ENCODE data around the gene DNASE1L3. TPM values are rescaled to one million over a fixed set of nuclear protein-coding genes. Genes with fewer than 3 reads are reported as not detected.

The DNASE1L3 gene
- total RNA-seq, 5 donors from 2014 or later (not counting 1 experiment from before 2014, with no cell fraction given): 0.30 to 0.73 (median 0.45) TPM; not detected in 1

DNA sequence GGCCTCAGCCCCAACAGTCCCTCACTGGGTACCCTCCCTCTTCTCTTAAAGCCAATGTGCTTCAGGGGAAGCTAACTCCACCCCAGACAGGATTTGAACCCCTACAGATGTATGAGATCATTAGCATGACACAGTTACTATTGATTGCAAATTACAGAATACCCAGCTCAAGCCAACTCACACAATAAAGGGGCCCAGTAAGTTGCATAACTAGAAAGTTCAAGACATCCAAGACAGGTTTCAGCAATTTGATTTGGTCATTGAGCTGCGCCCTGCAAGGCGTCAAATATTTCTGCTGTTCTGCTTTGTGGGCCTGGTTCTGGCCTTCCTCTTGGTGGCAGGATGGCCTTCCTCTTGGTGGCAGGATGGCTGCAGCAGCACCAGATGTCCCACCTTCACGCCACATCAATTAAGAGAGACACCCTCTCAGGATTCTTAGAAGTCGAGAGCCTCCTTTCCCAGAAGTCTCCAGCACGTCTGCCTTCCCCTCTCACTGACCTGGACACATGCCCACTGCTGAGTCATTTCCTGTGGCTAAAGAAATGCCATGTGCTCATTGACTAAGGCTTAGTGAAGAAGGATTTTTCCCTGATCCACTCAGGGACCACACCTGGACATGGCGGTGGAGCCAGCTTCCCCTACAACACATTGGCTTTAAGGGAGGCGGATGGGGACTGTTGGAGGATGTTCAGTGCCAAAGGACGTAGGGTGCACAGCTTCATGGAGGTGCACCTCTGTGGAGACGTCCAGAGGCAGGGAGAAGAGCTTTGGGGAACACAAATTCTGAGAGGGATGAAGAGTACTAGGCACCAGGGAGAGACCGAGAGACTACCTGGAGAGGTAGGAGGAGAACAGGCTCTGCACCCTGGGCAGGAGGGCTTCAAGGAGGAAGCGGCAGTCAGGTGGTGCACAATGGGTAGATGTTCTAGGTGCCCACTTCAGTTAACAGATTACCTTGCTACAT lies 49.1 kb downstream of the DNASE1L3 start:
- H3K36me3 Mint-ChIP-seq: peaks cover 57% of the 10 kb centered on the region
- no peak for ATAC-seq (replicated peaks in 1 of 4)

DNA sequence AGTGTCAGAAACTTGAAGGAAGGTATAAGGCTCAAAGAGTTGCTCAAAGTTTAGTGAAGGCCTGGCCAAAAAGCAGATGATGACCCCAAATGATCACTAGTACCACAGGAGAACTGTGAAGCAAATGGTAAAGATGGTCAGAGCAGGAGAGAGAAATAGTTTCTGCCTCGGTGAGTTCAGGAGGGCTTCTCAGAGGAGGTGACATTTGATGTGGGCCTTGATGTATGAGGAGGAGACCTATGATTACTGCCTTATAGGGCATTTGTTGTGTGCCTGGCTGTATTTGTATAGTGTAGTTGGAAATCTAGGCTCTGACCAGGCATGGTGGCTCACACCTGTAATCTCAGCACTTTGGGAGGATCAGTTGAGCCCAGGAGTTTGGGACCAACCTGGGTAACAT lies 50.4 kb downstream of the DNASE1L3 start:
- ChIA-PET POLR2A (no interaction called here), CTCF (no interaction called here)
- DNase-seq (no peak), ATAC-seq (replicated peaks in 1 of 4) (no peak)
- Mint-ChIP-seq H3K4me1 (no peaks in the 10 kb centered on the region), H3K36me3 (peaks cover 63% of the 10 kb centered on the region), H3K27me3 (no peaks in the 10 kb centered on the region), H3K27ac (no peak overlapping the region), H3K4me3 (no peak overlapping the region), H3K9me3 (no peaks in the 10 kb centered on the region)
- Histone ChIP-seq H3K27me3 (replicated peaks in 1 of 2; ENCODE audit: control insufficient read depth in 2 of 2, extremely low read depth in 1 of 2, insufficient read depth in 2 of 2, low read length in 1 of 2) (no peaks in the 10 kb centered on the region), H3K36me3 (ENCODE audit: control insufficient read depth in 2 of 2, extremely low read depth in 1 of 2, insufficient read depth in 1 of 2, low read length in 1 of 2) (peaks cover 16 to 56% of the 10 kb centered on the region in 2 donors), H3K9me3 (no peaks in the 10 kb centered on the region), H3K27ac (ENCODE audit: low read length) (no peak overlapping the region), H3K4me3 (ENCODE audit: control insufficient read depth in 1 of 2, extremely low read depth in 1 of 2, low read length in 1 of 2) (no peak overlapping the region), H3K4me1 (ENCODE audit: control insufficient read depth in 1 of 2, extremely low read depth in 1 of 2, insufficient read depth in 2 of 2, low read length in 2 of 2) (no peaks in the 10 kb centered on the region)
- 100% methylated on average over 1 of the region's 1 CpG for WGBS (ENCODE audit: insufficient coverage)

More for the DNA sequence above, 49.1 kb downstream of the DNASE1L3 start:
- Histone ChIP-seq H3K36me3 (ENCODE audit: control insufficient read depth in 2 of 2, extremely low read depth in 1 of 2, insufficient read depth in 1 of 2, low read length in 1 of 2) (peaks cover 11 to 46% of the 10 kb centered on the region in 2 donors), H3K27me3 (replicated peaks in 1 of 2; ENCODE audit: control insufficient read depth in 2 of 2, extremely low read depth in 1 of 2, insufficient read depth in 2 of 2, low read length in 1 of 2) (no peaks in the 10 kb centered on the region), H3K27ac (ENCODE audit: low read length) (no peak overlapping the region), H3K4me1 (ENCODE audit: control insufficient read depth in 1 of 2, extremely low read depth in 1 of 2, insufficient read depth in 2 of 2, low read length in 2 of 2) (no peaks in the 10 kb centered on the region), H3K4me3 (ENCODE audit: control insufficient read depth in 1 of 2, extremely low read depth in 1 of 2, low read length in 1 of 2) (no peak overlapping the region), H3K9me3 (no peaks in the 10 kb centered on the region)
- no peak for DNase-seq
- Mint-ChIP-seq H3K9me3 (no peaks in the 10 kb centered on the region), H3K27ac (no peak overlapping the region), H3K4me1 (no peaks in the 10 kb centered on the region), H3K27me3 (no peaks in the 10 kb centered on the region), H3K4me3 (no peak overlapping the region)
- POLR2A ChIA-PET: no interaction called here
- WGBS (ENCODE audit: insufficient coverage): 94% methylated on average over 6 of the region's 11 CpGs
- CTCF ChIA-PET: no interaction called here

DNA sequence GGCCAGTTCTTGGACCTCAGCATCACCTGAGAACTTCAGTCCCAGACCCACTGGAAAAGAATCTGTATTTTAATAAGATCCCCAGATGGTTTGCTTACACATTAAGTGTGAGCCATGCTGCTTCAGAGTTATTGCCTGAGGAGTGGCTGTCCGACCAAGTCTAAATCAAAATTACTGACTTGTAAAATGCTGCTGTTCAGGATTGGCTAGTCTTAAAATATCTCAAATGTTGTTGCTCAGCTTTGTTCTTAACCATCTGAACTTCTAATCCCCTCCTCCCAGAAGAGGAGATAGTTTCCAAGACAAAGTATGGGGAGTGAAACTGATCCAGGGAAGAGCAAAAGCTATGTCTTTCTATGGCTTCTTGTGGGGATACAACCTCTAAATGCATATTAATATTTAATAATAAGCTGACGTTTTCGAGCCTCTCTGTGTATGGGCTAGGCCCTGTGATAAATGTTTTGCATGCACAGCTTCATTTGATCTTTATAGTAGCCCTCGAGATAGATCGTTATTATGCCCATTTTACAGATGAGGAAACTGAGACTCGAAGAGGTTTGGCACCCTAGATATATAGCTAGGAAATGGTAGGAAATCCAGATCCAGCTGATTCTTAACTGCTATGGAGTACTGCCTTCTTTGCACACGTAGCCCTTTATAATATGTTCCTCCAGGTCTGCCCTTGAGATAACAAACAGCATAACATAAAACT lies 52.2 kb downstream of the DNASE1L3 start:
- Histone ChIP-seq H3K36me3 (ENCODE audit: control insufficient read depth in 2 of 2, extremely low read depth in 1 of 2, insufficient read depth in 1 of 2, low read length in 1 of 2) (peaks cover 11 to 55% of the 10 kb centered on the region in 2 donors), H3K4me3 (ENCODE audit: control insufficient read depth in 1 of 2, extremely low read depth in 1 of 2, low read length in 1 of 2) (no peak overlapping the region), H3K9me3 (no peaks in the 10 kb centered on the region), H3K27me3 (replicated peaks in 1 of 2; ENCODE audit: control insufficient read depth in 2 of 2, extremely low read depth in 1 of 2, insufficient read depth in 2 of 2, low read length in 1 of 2) (no peaks in the 10 kb centered on the region), H3K27ac (ENCODE audit: low read length) (no peak overlapping the region), H3K4me1 (ENCODE audit: control insufficient read depth in 1 of 2, extremely low read depth in 1 of 2, insufficient read depth in 2 of 2, low read length in 2 of 2) (no peaks in the 10 kb centered on the region)
- ATAC-seq (replicated peaks in 1 of 4) (no peak), DNase-seq (no peak)
- H3K36me3 Mint-ChIP-seq: peaks cover 63% of the 10 kb centered on the region
- H3K27ac Mint-ChIP-seq: no peak overlapping the region
- CTCF ChIA-PET: interaction anchor here in 1 of 2 donors (0.6 kb wide), 1 partner anchor 155 kb away, joined by 3 read pairs; no protein-coding TSS in a partner anchor
- H3K9me3 Mint-ChIP-seq: no peaks in the 10 kb centered on the region
- WGBS (ENCODE audit: insufficient coverage): 100% methylated on average over 1 of the region's 7 CpGs
- no peaks in the 10 kb centered on the region for H3K4me1 Mint-ChIP-seq
- H3K27me3 Mint-ChIP-seq: no peaks in the 10 kb centered on the region
- no peak overlapping the region for H3K4me3 Mint-ChIP-seq
- POLR2A ChIA-PET: no interaction called here

DNA sequence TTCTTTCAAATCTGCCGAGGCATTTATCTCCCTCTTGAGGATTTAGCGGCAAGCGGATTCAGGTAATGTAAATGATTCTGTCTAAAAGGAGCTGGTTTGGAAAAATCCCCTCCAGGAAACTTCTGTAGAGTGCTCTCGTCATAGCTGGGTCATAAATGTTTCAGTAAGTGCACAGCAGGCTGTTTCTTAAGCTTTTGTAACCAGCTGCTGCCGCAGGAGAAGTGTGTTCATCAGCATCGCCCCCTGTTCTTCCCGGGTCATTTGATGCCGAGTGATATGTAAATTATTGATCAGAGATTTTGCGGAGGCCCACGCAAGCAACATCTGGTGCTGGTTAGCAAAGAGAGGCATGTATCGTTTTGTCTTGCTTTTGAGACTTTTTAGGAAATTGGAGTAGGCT lies 53.1 kb downstream of the DNASE1L3 start:
- no peak overlapping the region for H3K4me3 ChIP-seq (ENCODE audit: control insufficient read depth in 1 of 2, extremely low read depth in 1 of 2, low read length in 1 of 2)
- Mint-ChIP-seq H3K4me1 (no peaks in the 10 kb centered on the region), H3K9me3 (no peaks in the 10 kb centered on the region), H3K27me3 (no peaks in the 10 kb centered on the region), H3K36me3 (peaks cover 64% of the 10 kb centered on the region), H3K4me3 (no peak overlapping the region), H3K27ac (no peak overlapping the region)
- H3K4me1 ChIP-seq (ENCODE audit: control insufficient read depth in 1 of 2, extremely low read depth in 1 of 2, insufficient read depth in 2 of 2, low read length in 2 of 2): no peaks in the 10 kb centered on the region
- ChIA-PET POLR2A (no interaction called here), CTCF (interaction anchor here in 1 of 2 donors (0.6 kb wide), 1 partner anchor 154 kb away, joined by 3 read pairs; no protein-coding TSS in a partner anchor)
- no peaks in the 10 kb centered on the region for H3K9me3 ChIP-seq
- 87% methylated on average over 5 of the region's 11 CpGs for WGBS (ENCODE audit: insufficient coverage)
- ATAC-seq (replicated peaks in 1 of 4) (no peak), DNase-seq (no peak)
- peaks cover 15 to 55% of the 10 kb centered on the region in 2 donors for H3K36me3 ChIP-seq (ENCODE audit: control insufficient read depth in 2 of 2, extremely low read depth in 1 of 2, insufficient read depth in 1 of 2, low read length in 1 of 2)
- H3K27me3 ChIP-seq (replicated peaks in 1 of 2; ENCODE audit: control insufficient read depth in 2 of 2, extremely low read depth in 1 of 2, insufficient read depth in 2 of 2, low read length in 1 of 2): no peaks in the 10 kb centered on the region
- H3K27ac ChIP-seq (ENCODE audit: low read length): no peak overlapping the region

DNA sequence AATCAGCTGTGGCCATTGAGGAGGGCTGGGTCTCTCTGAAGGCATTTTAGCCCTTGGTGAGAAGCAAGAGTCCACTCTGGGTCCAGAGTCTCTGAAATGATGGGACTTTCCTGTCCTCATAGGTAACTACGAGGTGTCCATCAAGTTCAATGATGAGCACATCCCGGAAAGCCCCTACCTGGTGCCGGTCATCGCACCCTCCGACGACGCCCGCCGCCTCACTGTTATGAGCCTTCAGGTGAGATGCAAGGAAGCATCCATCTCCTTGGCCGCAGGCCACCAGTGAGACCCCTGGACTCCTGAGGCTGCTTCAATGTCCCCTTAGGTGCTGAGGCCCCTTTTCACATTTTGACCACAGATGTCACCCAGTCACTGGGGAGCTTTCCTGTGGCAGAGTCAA lies 54.9 kb downstream of the DNASE1L3 start:
- no peak overlapping the region for H3K27ac ChIP-seq (ENCODE audit: low read length)
- no peaks in the 10 kb centered on the region for H3K4me1 Mint-ChIP-seq
- peaks cover 65% of the 10 kb centered on the region for H3K36me3 Mint-ChIP-seq
- CTCF ChIA-PET: no interaction called here
- H3K9me3 Mint-ChIP-seq: no peaks in the 10 kb centered on the region
- H3K36me3 ChIP-seq (ENCODE audit: control insufficient read depth in 2 of 2, extremely low read depth in 1 of 2, insufficient read depth in 1 of 2, low read length in 1 of 2): peaks cover 11 to 58% of the 10 kb centered on the region in 2 donors
- no peaks in the 10 kb centered on the region for H3K27me3 ChIP-seq (replicated peaks in 1 of 2; ENCODE audit: control insufficient read depth in 2 of 2, extremely low read depth in 1 of 2, insufficient read depth in 2 of 2, low read length in 1 of 2)
- no peak overlapping the region for H3K27ac Mint-ChIP-seq
- H3K4me3 Mint-ChIP-seq: no peak overlapping the region
- no peaks in the 10 kb centered on the region for H3K4me1 ChIP-seq (ENCODE audit: control insufficient read depth in 1 of 2, extremely low read depth in 1 of 2, insufficient read depth in 2 of 2, low read length in 2 of 2)
- no peaks in the 10 kb centered on the region for H3K27me3 Mint-ChIP-seq
- DNase-seq: no peak
- H3K9me3 ChIP-seq: no peaks in the 10 kb centered on the region
- WGBS (ENCODE audit: insufficient coverage): 96% methylated on average over 7 of the region's 10 CpGs
- ATAC-seq (replicated peaks in 1 of 4): no peak
- no peak overlapping the region for H3K4me3 ChIP-seq (ENCODE audit: control insufficient read depth in 1 of 2, extremely low read depth in 1 of 2, low read length in 1 of 2)
- POLR2A ChIA-PET: interaction anchor here in 1 of 2 donors (0.7 kb wide), 1 partner anchor 24 kb away, joined by 3 read pairs; no protein-coding TSS in a partner anchor

DNA sequence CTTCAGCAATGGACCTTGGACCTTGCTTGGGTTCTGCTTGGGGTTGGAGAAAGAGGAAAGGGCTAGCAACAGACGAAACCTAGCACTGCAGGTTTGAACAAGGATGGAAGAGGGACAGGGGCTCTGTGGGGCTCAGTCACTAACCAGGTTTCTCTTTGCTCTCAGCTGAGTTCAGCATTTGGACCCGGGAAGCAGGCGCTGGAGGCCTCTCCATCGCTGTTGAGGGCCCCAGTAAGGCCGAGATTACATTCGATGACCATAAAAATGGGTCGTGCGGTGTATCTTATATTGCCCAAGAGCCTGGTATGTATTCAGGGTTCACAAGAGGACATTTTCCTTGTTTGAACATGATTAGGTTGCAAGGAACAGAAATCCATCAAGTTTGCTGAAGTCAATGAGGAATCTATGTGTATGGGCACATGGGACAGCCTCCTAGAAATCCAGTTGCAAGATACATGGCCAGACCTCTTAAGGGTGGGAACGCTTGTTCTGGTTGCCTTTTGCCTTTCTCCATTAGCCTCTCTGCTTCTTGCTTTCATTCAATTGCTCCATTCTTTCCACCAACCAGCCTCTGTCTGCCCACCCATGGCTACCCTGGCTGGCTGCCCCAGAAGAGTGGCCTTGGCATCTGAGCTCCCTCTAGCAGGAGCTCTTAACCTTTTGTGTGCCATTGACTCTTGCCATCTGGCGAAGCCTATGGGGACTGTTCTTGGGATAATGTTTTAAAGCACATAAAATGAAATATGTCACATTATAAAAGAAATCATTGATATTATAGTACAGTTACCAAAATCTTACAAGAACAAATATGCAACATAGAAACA lies 55.9 kb downstream of the DNASE1L3 start:
- no peak for DNase-seq
- no peaks in the 10 kb centered on the region for H3K27me3 Mint-ChIP-seq
- Histone ChIP-seq H3K4me1 (ENCODE audit: control insufficient read depth in 1 of 2, extremely low read depth in 1 of 2, insufficient read depth in 2 of 2, low read length in 2 of 2) (no peaks in the 10 kb centered on the region), H3K4me3 (ENCODE audit: control insufficient read depth in 1 of 2, extremely low read depth in 1 of 2, low read length in 1 of 2) (no peak overlapping the region), H3K36me3 (ENCODE audit: control insufficient read depth in 2 of 2, extremely low read depth in 1 of 2, insufficient read depth in 1 of 2, low read length in 1 of 2) (peaks cover 11 to 62% of the 10 kb centered on the region in 2 donors), H3K27me3 (replicated peaks in 1 of 2; ENCODE audit: control insufficient read depth in 2 of 2, extremely low read depth in 1 of 2, insufficient read depth in 2 of 2, low read length in 1 of 2) (no peaks in the 10 kb centered on the region), H3K9me3 (no peaks in the 10 kb centered on the region), H3K27ac (ENCODE audit: low read length) (no peak overlapping the region)
- ChIA-PET POLR2A (no interaction called here), CTCF (no interaction called here)
- H3K4me3 Mint-ChIP-seq: no peak overlapping the region
- no peaks in the 10 kb centered on the region for H3K4me1 Mint-ChIP-seq
- ATAC-seq (replicated peaks in 1 of 4): no peak
- H3K36me3 Mint-ChIP-seq: peaks cover 64% of the 10 kb centered on the region
- H3K9me3 Mint-ChIP-seq: no peaks in the 10 kb centered on the region
- no peak overlapping the region for H3K27ac Mint-ChIP-seq
- 99% methylated on average over 9 of the region's 10 CpGs for WGBS (ENCODE audit: insufficient coverage)

Data from T-cell (primary cell).